GM18502 (cell line): ENCODE data around the gene FAM227A.
"Not testable (repeated sequence)": the region's sequence is repeated elsewhere in the genome, so short reads cannot be mapped to it uniquely, and the experiment has no call there.

ENCODE experiments used
- ATAC-seq: cut with Tn5 transposase; IDR thresholded peaks from one replicate; pipeline ENCODE4 v1.9.1; 2021; ENCODE audit warnings: mild to moderate bottlenecking; ENCODE audit not compliant: unreplicated experiment, poor library complexity

The FAM227A gene

GRCh38 chr22:38613588-38613987 lies 42.6 kb downstream of the FAM227A start:
- ATAC-seq: no peak

DNA sequence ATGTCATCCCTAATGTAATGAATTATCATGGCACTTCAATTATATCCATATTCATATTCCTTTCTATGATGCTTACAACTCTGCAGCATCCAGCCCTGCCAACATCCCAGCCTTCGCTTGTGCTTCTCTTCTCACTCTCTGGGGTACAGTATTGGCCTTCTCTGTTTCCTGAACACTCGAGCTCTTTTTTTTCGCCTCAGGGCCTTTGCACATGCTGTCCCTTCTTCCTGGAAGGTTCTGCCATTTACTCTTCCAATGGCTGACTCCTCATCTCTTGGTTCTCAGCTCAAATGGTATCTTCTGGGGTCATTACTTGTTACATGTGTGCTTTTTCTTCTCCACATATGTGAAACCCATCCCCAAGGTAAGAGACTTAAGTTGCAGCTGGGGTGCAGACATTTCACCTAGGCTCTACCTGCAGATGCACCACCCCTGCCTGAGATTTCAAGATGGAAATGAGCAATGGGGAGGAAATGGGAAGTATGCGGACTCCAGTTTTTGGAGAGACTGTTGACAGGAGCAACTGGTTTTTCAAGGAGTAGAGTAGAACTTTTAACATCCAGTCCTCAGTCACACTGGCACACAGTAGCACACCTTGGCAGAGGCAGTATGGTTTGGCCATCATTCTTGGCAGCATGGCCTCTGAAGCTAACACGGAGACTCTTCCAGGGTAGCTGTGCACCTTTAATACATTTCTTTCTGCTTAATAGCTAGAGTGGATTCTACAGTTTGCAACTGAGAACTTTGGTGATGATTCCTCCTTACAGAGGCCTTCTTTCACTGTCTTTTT lies 43.8 kb downstream of the FAM227A start:
- ATAC-seq: no peak

GRCh38 chr22:38611559-38611958 lies 44.6 kb downstream of the FAM227A start:
- ATAC-seq: no peak

DNA sequence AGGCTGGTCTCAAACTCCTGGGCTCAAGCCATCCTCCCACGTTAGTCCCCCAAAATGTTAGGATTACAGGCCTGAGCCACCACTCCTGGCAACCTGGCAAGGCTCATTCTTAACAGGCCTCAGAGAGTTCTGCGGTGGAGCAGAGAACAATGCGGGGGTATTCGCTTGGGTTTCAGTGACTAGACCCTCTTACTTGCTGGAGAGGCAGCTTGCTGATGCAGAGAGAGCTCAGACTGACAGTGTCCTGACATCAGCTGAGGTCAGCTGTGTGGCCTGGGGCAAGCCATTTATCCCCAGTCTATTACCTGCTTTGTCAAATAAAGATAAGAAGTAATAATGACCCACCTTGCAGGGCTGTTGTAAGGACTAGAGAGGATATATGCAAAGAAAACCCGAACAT lies 46.0 kb downstream of the FAM227A start:
- ATAC-seq: no peak

DNA sequence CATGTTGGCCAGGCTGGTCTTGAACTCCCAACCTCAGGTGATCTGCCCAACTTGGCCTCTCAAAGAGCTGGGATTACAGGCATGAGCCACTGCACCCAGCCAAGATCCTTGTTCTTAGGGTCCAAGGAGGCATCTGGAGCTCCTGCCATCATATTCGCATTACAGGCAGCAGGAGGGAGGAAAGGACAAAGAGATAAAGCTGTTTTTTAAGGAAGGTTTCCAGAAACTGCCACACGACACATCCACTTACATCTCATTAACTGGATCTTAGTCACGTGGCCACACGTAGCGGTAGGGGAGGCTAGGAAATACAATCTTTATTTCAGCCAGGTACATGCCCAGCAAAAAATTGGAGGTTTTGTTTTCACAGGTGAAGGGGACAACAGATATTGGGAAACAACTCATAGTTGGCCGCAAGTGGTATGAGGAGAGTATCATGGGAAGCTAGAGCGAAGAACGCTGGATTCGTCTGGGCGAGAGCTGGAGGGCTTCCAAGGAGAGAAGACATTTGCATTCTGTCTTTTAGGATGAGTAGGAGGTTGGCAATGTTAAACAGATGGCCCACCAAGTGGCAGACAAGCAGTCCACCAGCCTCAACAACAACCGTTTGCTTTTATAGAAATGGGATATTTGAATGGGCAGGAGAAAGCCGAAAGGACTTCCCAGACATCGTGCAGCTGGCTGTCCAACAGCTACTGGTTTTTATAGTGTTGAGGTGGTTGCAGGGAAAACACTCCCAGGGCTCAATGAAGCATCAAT lies 47.0 kb downstream of the FAM227A start:
- ATAC-seq: no peak

- ATAC-seq: no peak
Measured at GRCh38 chr22:38607680-38608079, 48.5 kb downstream of the FAM227A start.

GRCh38 chr22:38602166-38602565 lies 54.0 kb downstream of the FAM227A start:
- no peak for ATAC-seq

DNA sequence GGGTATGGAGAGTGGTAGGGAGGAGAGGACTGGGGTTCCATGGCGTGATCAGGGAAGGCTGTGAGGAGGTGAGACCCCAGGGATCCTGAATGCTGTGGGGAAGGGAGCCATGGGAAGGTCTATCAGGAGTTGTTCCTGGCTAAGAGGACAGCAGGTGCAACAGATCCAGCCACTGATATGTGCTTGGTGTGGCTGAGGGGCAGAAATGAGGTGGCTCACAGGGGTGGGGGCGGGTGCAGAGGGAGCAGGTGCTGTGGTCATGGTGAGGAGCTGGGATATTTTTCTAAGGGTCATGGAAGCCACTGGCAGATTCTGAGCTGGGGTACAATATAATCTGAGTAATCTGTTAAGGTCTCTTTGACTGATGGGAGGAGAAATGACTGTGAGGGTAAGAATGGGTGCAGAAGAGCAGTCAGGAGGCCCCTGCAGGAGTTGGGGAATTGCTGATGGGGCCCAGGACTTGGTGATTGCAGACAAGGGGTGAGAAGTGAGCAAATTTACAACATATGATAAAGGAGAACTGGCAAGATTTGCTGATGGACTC lies 54.9 kb downstream of the FAM227A start:
- no peak for ATAC-seq

DNA sequence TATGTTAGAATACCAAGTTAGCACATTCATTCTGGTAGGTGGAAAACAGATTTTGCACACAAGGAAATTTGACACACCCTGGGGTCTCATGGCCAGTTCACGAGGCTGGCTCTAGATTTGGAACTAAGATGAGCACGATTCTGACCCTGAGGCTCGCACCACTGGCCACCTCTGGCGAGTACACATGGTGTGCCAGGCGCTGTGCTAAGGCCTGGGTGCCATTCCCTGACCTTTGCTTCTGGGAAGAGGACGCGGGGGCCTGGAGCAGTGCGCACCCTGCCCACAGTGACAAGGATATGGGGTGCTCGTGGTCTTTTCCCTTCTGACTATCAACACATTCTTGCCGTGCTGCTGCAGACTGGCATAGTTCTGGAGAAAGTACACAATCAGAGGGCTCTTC lies 56.7 kb downstream of the FAM227A start:
- no peak for ATAC-seq

DNA sequence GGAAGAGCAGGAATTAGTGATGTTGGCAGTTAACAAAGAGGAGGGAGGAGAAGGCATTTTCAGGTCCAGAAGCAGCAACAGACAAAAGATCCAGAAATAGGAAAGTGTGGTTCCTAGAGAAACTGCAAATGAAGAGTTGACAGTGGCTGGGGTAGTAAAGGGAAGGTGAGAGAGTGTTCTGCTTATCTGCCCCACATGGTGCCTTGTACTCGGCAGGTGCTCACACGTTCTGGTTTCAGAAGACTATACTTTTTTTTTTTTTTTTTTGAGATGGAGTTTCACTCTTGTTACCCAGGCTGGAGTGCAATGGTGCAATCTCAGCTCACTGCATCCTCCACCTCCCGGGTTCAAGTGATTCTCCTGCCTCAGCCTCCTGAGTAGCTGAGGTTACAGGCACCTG lies 73.3 kb downstream of the FAM227A start:
- not testable (repeated sequence) for ATAC-seq

GRCh38 chr22:38578505-38578904 lies 77.7 kb downstream of the FAM227A start:
- no peak for ATAC-seq

DNA sequence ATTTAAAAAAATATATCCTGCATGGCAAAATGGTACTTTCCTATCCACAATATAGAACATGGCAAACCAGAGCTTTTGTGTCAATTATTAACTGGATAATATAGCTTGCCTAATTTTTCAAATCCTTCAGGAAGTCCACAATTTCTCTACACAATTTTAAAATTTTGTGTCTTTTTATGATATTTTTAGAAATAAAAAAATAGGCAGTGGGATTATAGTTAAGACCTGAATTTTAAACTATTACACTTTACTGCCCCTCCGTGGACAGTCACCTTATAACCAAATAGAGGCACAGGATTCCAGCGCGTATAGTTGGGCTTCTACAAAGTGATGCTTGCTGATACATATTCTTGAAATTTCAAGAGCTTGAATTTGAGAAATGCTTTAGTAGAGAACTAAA lies 84.1 kb downstream of the FAM227A start:
- no peak for ATAC-seq

DNA sequence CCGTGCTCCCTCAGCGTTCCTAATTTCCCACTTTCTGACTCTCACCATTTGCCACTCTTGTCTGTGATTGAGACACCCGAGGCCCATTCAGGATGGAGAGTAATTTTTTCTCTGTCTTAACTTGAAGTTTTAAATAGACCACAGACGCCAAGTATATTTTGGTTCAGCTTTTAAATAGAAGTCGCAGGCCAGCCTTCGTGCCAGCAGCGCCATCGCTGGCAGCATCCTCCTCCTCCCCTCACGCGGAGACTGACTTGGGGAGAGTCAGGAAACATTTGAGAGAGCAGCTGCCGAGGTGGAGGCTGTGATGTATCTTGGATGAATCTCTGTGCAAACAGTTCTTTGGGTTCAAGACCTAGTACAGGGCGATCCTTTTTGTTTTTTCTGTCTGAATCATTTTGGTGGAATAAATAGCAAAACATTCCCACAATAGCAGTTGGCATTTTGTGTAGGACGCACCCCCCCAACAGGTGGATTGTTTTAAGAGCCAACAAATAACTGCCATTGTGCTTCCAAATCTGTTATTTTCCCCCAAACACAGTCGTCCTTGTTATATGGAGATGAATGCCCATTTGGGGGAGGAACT lies 85.3 kb downstream of the FAM227A start:
- no peak for ATAC-seq

DNA sequence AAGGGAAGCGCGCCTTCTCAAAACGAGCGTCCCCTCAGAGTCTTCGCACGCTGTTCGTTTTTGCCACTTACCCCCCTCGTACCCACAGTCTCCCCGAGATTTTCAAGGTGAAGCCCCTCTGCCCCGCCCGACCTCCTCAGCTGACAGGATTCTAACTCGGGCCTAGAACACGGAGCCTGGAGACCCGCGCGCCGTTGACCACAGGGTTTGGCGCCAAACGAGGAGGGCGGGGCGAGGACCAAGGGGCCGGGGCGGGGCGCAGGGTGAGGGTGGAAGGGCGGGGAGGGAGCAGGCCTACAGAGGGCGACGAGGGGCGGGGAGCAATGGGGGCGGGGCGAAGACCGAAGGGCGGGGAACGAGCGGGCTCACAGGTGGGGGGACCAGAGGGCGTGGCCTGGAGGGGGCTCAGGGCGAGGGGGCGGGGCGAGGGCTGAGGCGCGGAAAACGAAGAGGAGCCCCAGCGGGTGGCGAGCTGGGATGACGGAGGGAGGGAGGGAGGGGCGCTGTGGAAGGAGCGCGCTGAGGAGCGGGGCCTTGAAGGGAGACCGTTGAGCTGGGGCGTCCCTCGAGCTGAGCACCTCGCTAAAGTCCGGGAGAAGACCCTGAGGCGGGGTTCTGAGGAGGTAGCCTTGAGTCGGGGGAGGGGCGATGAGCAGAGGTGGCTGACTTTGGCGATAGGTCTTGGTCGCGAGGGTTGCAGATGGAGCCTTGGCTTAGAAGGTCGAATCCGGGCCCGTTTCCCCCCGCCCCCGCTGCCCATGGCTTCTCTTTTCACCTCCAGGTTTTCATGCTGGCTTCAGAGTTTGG lies 86.0 kb downstream of the FAM227A start, which contains the start of gene DMC1:
DMC1 (minus strand) TSS at position 212 of the 807 bp plus-strand sequence. CDS start 1,927 bp downstream, outside the sequence.
- peak; percentile 66 for ATAC-seq

GRCh38 chr22:38569181-38569971 lies 86.8 kb downstream of the FAM227A start:
- no peak for ATAC-seq

DNA sequence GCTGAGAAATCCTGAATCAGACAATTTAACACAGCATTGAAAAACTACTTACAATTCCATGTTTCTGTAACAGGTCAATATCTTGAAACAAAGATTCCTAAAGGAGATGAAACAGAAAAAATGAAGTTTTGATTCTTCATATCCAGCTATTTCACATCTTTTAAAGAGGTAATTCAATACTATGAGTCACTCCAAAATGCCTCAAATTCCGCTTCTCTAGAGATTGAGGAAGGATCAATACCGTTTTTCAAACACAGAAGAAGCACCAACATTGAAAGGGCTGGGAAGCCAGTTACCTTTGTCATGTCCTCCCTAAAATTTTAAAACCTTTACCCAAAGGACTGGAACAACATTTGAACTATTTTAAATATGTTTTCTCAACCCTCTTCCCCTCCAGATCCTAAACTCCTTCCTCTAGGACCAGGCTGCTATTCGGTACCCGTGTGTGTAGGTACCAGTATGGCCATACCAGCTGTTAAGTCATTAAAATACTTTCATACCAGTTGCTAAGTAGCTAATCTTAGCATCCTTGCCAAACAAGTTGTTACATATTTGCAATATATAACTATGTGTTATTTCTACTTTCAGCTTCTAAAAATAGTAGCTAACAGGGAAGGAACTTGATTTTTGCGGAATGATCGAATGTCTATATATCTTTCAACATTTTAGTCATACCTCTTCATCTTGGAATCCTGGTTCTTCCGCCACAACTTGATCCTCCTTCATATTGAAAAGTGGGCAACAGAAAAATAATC lies 88.5 kb downstream of the FAM227A start:
- no peak for ATAC-seq

- ATAC-seq: no peak
Measured at GRCh38 chr22:38566726-38567504, 89.3 kb downstream of the FAM227A start.

DNA sequence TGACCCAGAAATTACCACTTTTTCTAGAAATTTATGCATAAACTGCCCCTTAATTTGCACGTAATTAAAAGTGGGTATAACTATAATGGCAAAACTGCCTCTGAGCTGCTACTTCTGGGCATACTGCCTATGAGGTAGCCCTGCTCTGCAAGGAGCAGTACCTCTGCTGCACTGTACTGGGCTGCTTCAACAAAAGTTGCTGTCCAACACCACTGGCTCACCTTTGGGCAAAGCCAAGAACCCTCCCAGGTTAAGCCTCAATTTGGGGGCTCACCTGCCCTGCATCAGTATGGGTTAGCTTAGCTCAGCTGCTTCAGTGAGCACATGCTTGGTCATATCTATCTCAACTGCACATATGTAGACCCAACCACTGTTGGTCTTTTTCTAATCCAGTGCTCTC lies 90.8 kb downstream of the FAM227A start:
- ATAC-seq: no peak
